Aorta (tissue), 5 donors: Measurements from ENCODE around the gene ZEB2. TPM values are rescaled to one million over a fixed set of nuclear protein-coding genes. Genes with fewer than 3 reads are reported as not detected.

Source experiments
- ATAC-seq: fragments of 200-7000 bp; cut with Tn5 transposase; one replicate; pipeline ENCODE4 v1.9.1; 2022; ENCODE audit warnings: moderate library complexity; ENCODE audit not compliant: low FRiP score
- DNase-seq, 2 donors: peaks; one replicate each; pipeline ENCODE4 v3.0.0-alpha.2; 2020
- H3K27ac ChIP-seq, 2 donors: one replicate each; pipeline ENCODE4 v1.5.1; 2013; ENCODE audit warnings: low read length in 2 of 2, mild to moderate bottlenecking in 2 of 2, moderate library complexity in 2 of 2, control low read depth in 1 of 2, inconsistent platforms in 1 of 2, low read depth in 1 of 2
- H3K27me3 ChIP-seq, 2 donors: one replicate each; pipeline ENCODE4 v1.6.1; 2013; ENCODE audit warnings: control low read depth in 1 of 2, low read length in 1 of 2, mild to moderate bottlenecking in 1 of 2, moderate library complexity in 1 of 2; ENCODE audit not compliant: insufficient read depth in 2 of 2, control insufficient read depth in 1 of 2
- H3K36me3 ChIP-seq, 2 donors: one replicate each; pipeline ENCODE4 v1.6.1; 2013; ENCODE audit warnings: control low read depth in 1 of 2, low read length in 1 of 2, mild to moderate bottlenecking in 1 of 2; ENCODE audit not compliant: insufficient read depth in 2 of 2, control insufficient read depth in 1 of 2
- H3K4me1 ChIP-seq, 2 donors: one replicate each; pipeline ENCODE4 v1.6.1; 2013; ENCODE audit warnings: low read length in 2 of 2, control low read depth in 1 of 2, mild to moderate bottlenecking in 1 of 2, moderate library complexity in 1 of 2; ENCODE audit not compliant: insufficient read depth in 2 of 2, control insufficient read depth in 1 of 2
- H3K4me3 ChIP-seq, 2 donors: one replicate each; pipeline ENCODE4 v1.5.1; 2013; ENCODE audit warnings: low read length in 2 of 2, control low read depth in 1 of 2, mild to moderate bottlenecking in 1 of 2
- H3K9me3 ChIP-seq: one replicate; pipeline ENCODE4 v1.6.1; 2013; ENCODE audit warnings: mild to moderate bottlenecking, low read length; ENCODE audit not compliant: control insufficient read depth
- WGBS, 2 donors: extraction: QIAGEN DNeasy Blood & Tissue Kit; methylation state at CpG; one replicate each; pipeline ENCODE4 v1.1.7; 2013; 5-methylcytosine and 5-hydroxymethylcytosine counted together
- intact Hi-C, 2 donors: fragments of 100-400 bp; cut with DNase I; formaldehyde crosslinking; loops; one replicate each; pipeline versions ENCODE4 v1.14.2 to v1.15.0; 2022
- polyA plus RNA-seq, 2 donors: library from polyadenylated mRNA; stranded (reverse); fragments of 200-250 nt; gene quantifications; one replicate each; pipeline ENCODE4 v1.2.3, GENCODE V29; 2013
- total RNA-seq, 2 donors: library from RNA; stranded (reverse); fragmentation: NEBNext Ultra II Directional; extraction: Animal tissue kit (Norgen Biotek cat#: 25700); gene quantifications; one replicate each; pipeline ENCODE4 v1.2.1, GENCODE V29; 2021
- donor health status: healthy with polysubstance abuse.
- donor health status: Bipolar disorder and iron deficiency.
- donor health status: DM: no; HTN: no; CAD: no.
- donor health status: DM: no; HTN: no; CAD: no.
- donor health status: DM: yes; HTN: yes; CAD: no.

Gene ZEB2
- total and polyA plus RNA-seq, 4 donors = 38.7 to 301 (median 121) TPM

DNA sequence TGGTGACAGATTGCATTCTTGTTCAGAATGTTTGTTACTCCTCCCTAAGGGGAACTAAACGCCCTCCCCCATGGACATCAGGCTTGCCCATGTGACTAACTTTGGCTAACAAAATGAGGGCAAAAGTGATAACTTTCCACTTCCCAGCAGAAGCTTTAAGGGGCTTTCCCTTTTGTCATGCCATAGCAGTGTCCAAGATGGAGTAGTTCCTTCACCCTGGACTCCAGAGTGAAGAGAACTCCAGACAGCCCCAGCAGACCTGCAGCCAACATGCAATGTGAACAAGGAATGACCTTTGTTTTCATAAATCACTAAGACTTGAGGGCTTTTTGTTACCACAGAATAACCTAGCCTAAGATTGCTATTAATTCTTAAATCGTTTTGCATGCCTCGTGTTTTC lies 163.5 kb downstream of the ZEB2 start:
- no peaks in the 10 kb centered on the region for H3K36me3 ChIP-seq
- ATAC-seq = peak; percentile 13
- no peak overlapping the region for H3K27ac ChIP-seq
- H3K9me3 ChIP-seq = no peaks in the 10 kb centered on the region
- H3K27me3 ChIP-seq = no peaks in the 10 kb centered on the region
- no peak for DNase-seq
- no peak overlapping the region for H3K4me3 ChIP-seq
- intact Hi-C loops = loop anchor here in 1 of 2 donors (10.0 kb wide), 1 partner anchor 158 kb away; no protein-coding TSS in a partner anchor
- WGBS, 2 donors = 88 to 92% methylated on average over 3 of the region's 3 CpGs
- H3K4me1 ChIP-seq = peaks cover 3 to 6% of the 10 kb centered on the region in 2 donors

DNA sequence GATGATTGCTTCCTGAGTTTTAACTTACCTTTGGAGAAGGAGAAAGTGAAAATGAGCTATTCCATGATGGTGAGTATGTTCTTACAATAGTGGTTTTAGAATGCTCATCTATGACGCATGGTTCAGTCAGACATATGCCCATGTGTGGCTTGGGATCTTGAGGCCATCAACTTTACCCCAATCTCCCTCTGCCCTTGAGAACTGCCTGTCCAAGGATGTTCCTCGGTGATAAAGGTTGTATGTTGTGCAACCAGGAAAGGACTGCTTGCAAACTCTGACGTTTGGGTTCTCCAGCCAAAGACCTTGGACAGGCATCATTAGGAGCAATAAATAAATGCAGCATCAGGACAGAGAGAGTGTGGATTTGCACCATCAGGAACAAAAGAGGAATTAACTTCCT lies 165.0 kb downstream of the ZEB2 start:
- peaks cover 5 to 6% of the 10 kb centered on the region in 2 donors for H3K4me1 ChIP-seq
- ATAC-seq (no peak), DNase-seq (no peak)
- H3K4me3 ChIP-seq = no peak overlapping the region
- WGBS, 2 donors = 85 to 86% methylated on average over 3 of the region's 3 CpGs
- no peaks in the 10 kb centered on the region for H3K36me3 ChIP-seq
- H3K27ac ChIP-seq = no peak overlapping the region
- no peaks in the 10 kb centered on the region for H3K27me3 ChIP-seq
- H3K9me3 ChIP-seq = no peaks in the 10 kb centered on the region
- intact Hi-C loops = loop anchor here in 1 of 2 donors (10.0 kb wide), 1 partner anchor 160 kb away; no protein-coding TSS in a partner anchor

DNA sequence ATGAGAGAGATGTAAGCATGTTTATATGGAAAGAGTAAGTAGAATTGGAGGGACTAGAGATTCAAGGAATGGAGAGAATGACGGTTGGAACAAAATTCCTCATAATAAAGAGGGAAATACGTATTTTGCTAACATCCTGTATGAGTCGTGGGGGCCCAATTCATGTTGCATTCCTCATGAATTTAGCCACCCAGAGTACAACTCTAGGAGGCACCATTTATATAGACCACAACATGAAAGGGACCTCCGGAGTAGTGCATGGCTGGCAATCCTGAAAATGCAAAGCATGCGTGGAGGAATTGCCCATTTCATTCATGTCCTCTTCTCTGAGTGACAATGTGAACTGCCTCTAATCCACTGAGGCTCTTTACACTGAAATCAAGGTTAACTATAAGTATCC lies 168.2 kb downstream of the ZEB2 start:
- no peak overlapping the region for H3K4me3 ChIP-seq
- WGBS, 2 donors = 90 to 91% methylated on average over 5 of the region's 5 CpGs
- H3K4me1 ChIP-seq = peaks cover 0 to 5% of the 10 kb centered on the region in 2 donors
- no peaks in the 10 kb centered on the region for H3K9me3 ChIP-seq
- H3K27me3 ChIP-seq = no peaks in the 10 kb centered on the region
- intact Hi-C loops = loop anchor here in 1 of 2 donors (10.0 kb wide), 1 partner anchor 163 kb away; no protein-coding TSS in a partner anchor
- no peak overlapping the region for H3K27ac ChIP-seq
- no peaks in the 10 kb centered on the region for H3K36me3 ChIP-seq
- ATAC-seq = no peak
- no peak for DNase-seq

DNA sequence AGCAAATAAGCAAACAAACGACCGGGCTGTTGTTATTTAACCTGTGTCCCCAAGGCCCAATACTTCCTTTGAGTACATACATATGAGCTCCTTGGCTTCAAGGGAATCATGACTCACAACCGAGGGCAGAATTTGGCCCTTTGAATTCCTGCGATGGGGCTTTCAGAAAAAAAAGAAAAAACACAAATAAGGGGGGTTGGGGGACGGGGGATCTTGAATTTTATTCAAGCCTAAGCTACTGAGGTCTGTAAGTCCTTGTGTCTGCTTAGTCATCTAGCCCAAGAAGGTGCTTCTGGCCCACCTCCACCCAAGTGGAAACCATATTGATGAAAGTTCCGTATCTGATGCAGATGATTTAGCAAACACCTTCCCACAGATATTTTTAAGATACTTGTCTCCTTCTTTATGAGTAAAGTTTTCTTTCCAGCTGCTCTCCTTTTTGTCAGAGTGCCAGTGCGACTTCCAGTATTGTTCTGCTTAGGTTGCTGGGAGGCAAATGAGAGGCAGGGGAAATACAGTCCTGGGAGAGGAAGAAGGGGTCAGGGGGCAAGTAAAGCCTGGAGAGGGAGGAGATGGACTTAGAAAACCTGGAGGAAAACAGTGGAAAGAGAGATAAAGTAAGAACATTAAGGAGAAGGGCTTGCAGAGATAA lies 169.6 kb downstream of the ZEB2 start:
- no peak for ATAC-seq
- Histone ChIP-seq H3K4me3 (no peak overlapping the region), H3K36me3 (no peaks in the 10 kb centered on the region), H3K27me3 (no peaks in the 10 kb centered on the region), H3K27ac (peak overlapping the region; percentile 9 to 67), H3K4me1 (peaks cover 0 to 5% of the 10 kb centered on the region in 2 donors), H3K9me3 (no peaks in the 10 kb centered on the region)
- intact Hi-C loops = loop anchor here in 1 of 2 donors (10.0 kb wide), 1 partner anchor 165 kb away; no protein-coding TSS in a partner anchor
- WGBS, 2 donors = 33 to 37% methylated on average over 7 of the region's 7 CpGs
- no peak for DNase-seq

DNA sequence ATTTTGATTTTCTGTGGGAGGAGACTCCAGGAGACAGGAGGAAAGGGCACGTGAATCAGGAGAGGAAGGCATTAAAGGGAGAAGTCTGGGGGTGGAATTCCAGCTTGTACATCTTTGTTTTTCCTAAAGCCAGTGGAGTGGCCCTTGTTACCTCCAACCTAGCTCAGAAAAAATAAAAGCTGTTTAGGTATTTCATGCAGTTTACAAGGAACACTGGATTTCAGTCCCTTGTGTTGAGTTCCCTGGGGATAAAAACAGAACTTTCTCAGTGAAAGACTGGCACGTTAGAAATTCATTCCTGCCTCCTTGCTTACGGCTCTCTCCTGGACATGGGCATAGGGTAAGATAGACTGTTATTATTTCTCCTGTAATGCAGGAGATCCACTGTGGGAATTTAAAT lies 170.2 kb downstream of the ZEB2 start:
- peak overlapping the region in 1 of 2 donors; percentile 18 for H3K4me3 ChIP-seq
- intact Hi-C loops = loop anchor here in 1 of 2 donors (10.0 kb wide), 1 partner anchor 165 kb away; no protein-coding TSS in a partner anchor
- ATAC-seq (no peak), DNase-seq (no peak)
- WGBS, 2 donors = 7 to 10% methylated on average over 3 of the region's 3 CpGs
- no peaks in the 10 kb centered on the region for H3K36me3 ChIP-seq
- H3K9me3 ChIP-seq = no peaks in the 10 kb centered on the region
- H3K27me3 ChIP-seq = no peaks in the 10 kb centered on the region
- H3K27ac ChIP-seq = peak overlapping the region; percentile 4 to 67
- peaks cover 0 to 5% of the 10 kb centered on the region in 2 donors for H3K4me1 ChIP-seq

DNA sequence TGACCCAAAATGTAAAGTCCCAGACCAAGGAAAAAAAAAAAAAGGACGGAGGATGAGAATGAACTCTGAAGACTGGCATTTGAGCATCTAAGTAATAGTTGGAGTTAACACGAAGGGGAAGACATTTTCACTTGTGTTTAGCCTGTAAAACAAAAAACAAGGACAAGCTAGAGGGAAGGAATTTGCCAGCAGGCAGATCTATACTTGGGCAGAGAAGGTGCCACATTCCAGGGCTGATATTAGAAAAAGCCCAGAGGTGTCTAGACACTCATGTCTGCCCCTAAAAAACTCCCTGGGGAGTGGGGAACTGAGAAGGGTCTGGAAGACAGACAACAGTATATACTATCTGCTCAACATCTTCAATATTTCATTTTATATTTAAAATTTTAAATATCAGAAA lies 171.1 kb downstream of the ZEB2 start:
- no peak overlapping the region for H3K27ac ChIP-seq
- intact Hi-C loops = no loop called here
- no peaks in the 10 kb centered on the region for H3K27me3 ChIP-seq
- no peaks in the 10 kb centered on the region for H3K9me3 ChIP-seq
- ATAC-seq (no peak), DNase-seq (no peak)
- no peak overlapping the region for H3K4me3 ChIP-seq
- 68 to 69% methylated on average over 2 of the region's 2 CpGs for WGBS, 2 donors
- peaks cover 0 to 5% of the 10 kb centered on the region in 2 donors for H3K4me1 ChIP-seq
- no peaks in the 10 kb centered on the region for H3K36me3 ChIP-seq

DNA sequence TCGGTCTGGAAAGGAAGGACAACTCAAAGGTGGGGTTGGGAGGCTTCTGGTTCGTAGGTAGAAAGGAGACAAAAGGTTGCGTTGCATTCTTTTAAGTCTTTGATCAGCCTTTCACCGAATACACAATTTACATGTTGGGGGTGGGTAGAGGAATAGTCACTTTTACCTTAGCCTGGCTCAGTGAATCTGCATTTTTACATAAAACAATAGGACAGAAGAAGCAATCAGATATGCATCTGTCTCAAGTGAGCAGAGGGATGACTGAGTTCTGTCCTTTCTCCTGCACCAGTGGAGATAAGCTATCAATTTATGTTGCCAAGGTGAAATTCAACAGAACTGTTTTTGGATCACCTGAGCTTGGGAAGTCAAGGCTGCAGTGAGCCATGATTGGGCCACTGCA lies 173.7 kb downstream of the ZEB2 start:
- WGBS, 2 donors = 96 to 97% methylated on average over 4 of the region's 4 CpGs
- H3K27ac ChIP-seq = no peak overlapping the region

DNA sequence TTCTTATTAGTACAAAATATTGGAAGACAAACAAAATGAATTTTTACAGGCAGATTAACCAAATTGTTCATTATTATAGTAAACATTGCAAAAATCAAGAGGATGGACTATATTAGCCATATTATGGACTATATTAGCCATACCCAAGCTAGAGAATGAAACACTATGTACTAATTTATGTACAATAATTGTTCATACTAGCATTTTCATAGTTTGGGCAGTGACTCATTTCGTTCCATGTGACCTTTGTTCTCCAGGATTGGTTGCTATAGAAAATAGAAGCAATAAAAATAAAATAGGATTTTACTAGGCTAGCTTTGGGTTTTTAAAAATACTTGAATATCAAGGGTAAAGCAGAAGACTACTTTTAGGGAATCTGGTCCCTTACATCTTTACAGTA lies 176.8 kb downstream of the ZEB2 start:
- H3K27me3 ChIP-seq = no peaks in the 10 kb centered on the region
- peaks cover 0 to 3% of the 10 kb centered on the region in 2 donors for H3K4me1 ChIP-seq
- no peaks in the 10 kb centered on the region for H3K9me3 ChIP-seq
- WGBS, 2 donors = 75 to 80% methylated on average over 1 of the region's 1 CpG
- intact Hi-C loops = no loop called here
- ATAC-seq = no peak
- H3K4me3 ChIP-seq = no peak overlapping the region
- H3K36me3 ChIP-seq = no peaks in the 10 kb centered on the region
- H3K27ac ChIP-seq = no peak overlapping the region
- no peak for DNase-seq

More for the DNA sequence above, 173.7 kb downstream of the ZEB2 start:
- Histone ChIP-seq H3K4me1 (peaks cover 0 to 5% of the 10 kb centered on the region in 2 donors), H3K27me3 (no peaks in the 10 kb centered on the region), H3K9me3 (no peaks in the 10 kb centered on the region), H3K4me3 (no peak overlapping the region), H3K36me3 (no peaks in the 10 kb centered on the region)
- intact Hi-C loops = no loop called here
- DNase-seq (no peak), ATAC-seq (no peak)

DNA sequence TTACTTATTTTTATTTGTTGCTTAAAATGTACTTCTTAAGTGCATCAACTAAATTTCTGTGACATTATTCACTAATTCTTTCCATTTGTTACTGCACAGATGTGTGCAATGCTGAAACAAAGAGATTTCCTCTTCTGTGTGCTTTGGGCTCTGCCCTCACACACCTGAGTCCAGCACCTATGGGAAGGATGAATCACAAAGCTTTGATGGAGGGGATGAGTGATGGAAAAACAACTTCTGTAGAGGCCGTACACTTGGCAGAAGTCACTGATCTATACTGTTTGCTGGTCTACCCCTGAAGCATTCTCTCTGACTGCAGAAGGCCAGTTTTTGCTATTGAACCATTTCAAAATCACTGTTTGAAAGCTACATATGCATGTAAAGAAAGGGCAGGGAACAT lies 178.4 kb downstream of the ZEB2 start:
- Histone ChIP-seq H3K27me3 (no peaks in the 10 kb centered on the region), H3K4me1 (peaks cover 0 to 2% of the 10 kb centered on the region in 2 donors), H3K27ac (no peak overlapping the region), H3K9me3 (no peaks in the 10 kb centered on the region), H3K4me3 (no peak overlapping the region), H3K36me3 (no peaks in the 10 kb centered on the region)
- 91 to 92% methylated on average over 1 of the region's 1 CpG for WGBS, 2 donors
- intact Hi-C loops = no loop called here
- no peak for ATAC-seq
- no peak for DNase-seq
